Mesendoderm (in vitro differentiated cells): ENCODE results near the gene TP53BP2.

Experiments
- DNase-seq: peaks from one replicate; pipeline ENCODE4 v3.0.0; 2013
- H2AK5ac ChIP-seq: 2 replicates; pipeline ENCODE4 v1.6.1; 2013; ENCODE audit warnings: low read length, inconsistent platforms
- H2BK120ac ChIP-seq: 2 replicates; pipeline ENCODE4 v1.6.1; 2013; ENCODE audit warnings: low read depth, mild to moderate bottlenecking, low read length, moderate library complexity, mixed read lengths
- H2BK15ac ChIP-seq: replicated peaks from 2 replicates; pipeline ENCODE4 v1.6.1; 2013; ENCODE audit warnings: low read depth, mild to moderate bottlenecking, moderate library complexity
- H2BK5ac ChIP-seq: 2 replicates; pipeline ENCODE4 v1.6.1; 2013; ENCODE audit warnings: low read length, inconsistent platforms
- H3K18ac ChIP-seq: 2 replicates; pipeline ENCODE4 v1.6.1; 2013; ENCODE audit warnings: mild to moderate bottlenecking, low read length, mixed read lengths
- H3K23ac ChIP-seq: one replicate; pipeline ENCODE4 v1.6.1; 2013; ENCODE audit warnings: low read length
- H3K27ac ChIP-seq: 2 replicates; pipeline ENCODE4 v1.5.1; 2013; ENCODE audit warnings: low read depth, mild to moderate bottlenecking, inconsistent platforms, low read length, moderate library complexity
- H3K27me3 ChIP-seq: 2 replicates; pipeline ENCODE4 v1.6.1; 2013; ENCODE audit warnings: low read length, control low read depth, mild to moderate bottlenecking, inconsistent platforms; ENCODE audit not compliant: insufficient read depth, poor library complexity
- H3K36me3 ChIP-seq: 2 replicates; pipeline ENCODE4 v1.6.1; 2013; ENCODE audit warnings: low read length, inconsistent platforms; ENCODE audit not compliant: control insufficient read depth, insufficient read depth
- H3K4ac ChIP-seq: one replicate; pipeline ENCODE4 v1.6.1; 2013; ENCODE audit warnings: low read depth, mild to moderate bottlenecking, low read length, moderate library complexity
- H3K4me1 ChIP-seq: 2 replicates; pipeline ENCODE4 v1.6.1; 2013; ENCODE audit warnings: low read depth, low read length, inconsistent platforms; ENCODE audit not compliant: control insufficient read depth
- H3K4me2 ChIP-seq: 2 replicates; pipeline ENCODE4 v1.6.1; 2013; ENCODE audit warnings: low read length
- H3K4me3 ChIP-seq: 2 replicates; pipeline ENCODE4 v1.5.1; 2013; ENCODE audit warnings: mild to moderate bottlenecking, low read length
- H3K56ac ChIP-seq: one replicate; pipeline ENCODE4 v1.6.1; 2013; ENCODE audit warnings: low read length
- H3K79me1 ChIP-seq: 2 replicates; pipeline ENCODE4 v1.6.1; 2013; ENCODE audit warnings: low read length, inconsistent platforms
- H3K79me2 ChIP-seq: 2 replicates; pipeline ENCODE4 v1.6.1; 2013; ENCODE audit warnings: mild to moderate bottlenecking, low read length; ENCODE audit not compliant: control insufficient read depth, insufficient read depth
- H3K9ac ChIP-seq: 2 replicates; pipeline ENCODE4 v1.6.1; 2013; ENCODE audit warnings: low read length, inconsistent platforms
- H4K5ac ChIP-seq: one replicate; pipeline ENCODE4 v1.6.1; 2013; ENCODE audit warnings: low read length
- H4K8ac ChIP-seq: one replicate; pipeline ENCODE4 v1.6.1; 2013; ENCODE audit warnings: low read depth, mild to moderate bottlenecking, control low read depth, low read length, moderate library complexity
- WGBS: extraction: QIAGEN DNeasy Blood & Tissue Kit; methylation state at CpG from one replicate; pipeline ENCODE4 v1.1.7; 2013; ENCODE audit warnings: low lambda C conversion rate, missing lambda C conversion rate; ENCODE audit not compliant: insufficient coverage; ENCODE audit errors: extremely low coverage; 5-methylcytosine and 5-hydroxymethylcytosine counted together

TP53BP2 gene

GRCh38 chr1:223763881-223764280 is 81.9 kb downstream of the TP53BP2 start:
- H3K18ac ChIP-seq: no peak overlapping the region
- no peak overlapping the region for H4K8ac ChIP-seq
- H3K36me3 ChIP-seq: no peaks in the 10 kb centered on the region
- H3K4me3 ChIP-seq: no peak overlapping the region
- H3K4me1 ChIP-seq: peaks cover 5% of the 10 kb centered on the region
- H3K9ac ChIP-seq: no peak overlapping the region
- no peak overlapping the region for H2BK120ac ChIP-seq
- no peak overlapping the region for H3K4me2 ChIP-seq
- no peak overlapping the region for H3K23ac ChIP-seq
- no peak overlapping the region for H4K5ac ChIP-seq
- no peak overlapping the region for H2BK15ac ChIP-seq
- WGBS: no CpG with 5 or more reads among the region's 5 CpGs
- H3K56ac ChIP-seq: no peak overlapping the region
- H2BK5ac ChIP-seq: no peak overlapping the region
- no peak overlapping the region for H3K4ac ChIP-seq
- DNase-seq: no peak
- H3K79me2 ChIP-seq: no peaks in the 10 kb centered on the region
- H3K79me1 ChIP-seq: no peaks in the 10 kb centered on the region
- no peak overlapping the region for H2AK5ac ChIP-seq
- no peaks in the 10 kb centered on the region for H3K27me3 ChIP-seq
- no peak overlapping the region for H3K27ac ChIP-seq

DNA sequence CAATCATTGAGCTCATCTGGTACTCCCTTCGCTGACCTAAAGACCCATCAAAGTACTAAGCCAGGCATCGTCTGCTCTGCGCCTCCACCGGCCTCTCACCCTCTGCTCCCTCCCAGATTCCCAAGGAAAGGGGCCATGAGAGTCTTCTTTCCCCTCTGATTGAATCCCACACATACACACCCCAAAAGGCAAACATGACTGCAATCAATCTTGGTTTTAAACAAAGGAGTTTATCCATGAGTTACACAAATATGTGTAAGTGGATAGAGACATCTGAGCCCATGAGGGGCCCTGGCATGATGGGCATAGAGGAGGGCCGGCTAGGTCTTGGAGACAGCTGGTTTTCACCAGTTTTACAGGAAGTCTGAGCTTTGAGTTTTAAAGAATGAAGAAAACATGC is 82.5 kb downstream of the TP53BP2 start:
- no peak overlapping the region for H3K27ac ChIP-seq
- no peaks in the 10 kb centered on the region for H3K79me2 ChIP-seq
- no peak overlapping the region for H3K56ac ChIP-seq
- H3K27me3 ChIP-seq: no peaks in the 10 kb centered on the region
- WGBS: no CpG with 5 or more reads among the region's 5 CpGs
- no peak overlapping the region for H3K9ac ChIP-seq
- no peaks in the 10 kb centered on the region for H3K79me1 ChIP-seq
- H3K18ac ChIP-seq: no peak overlapping the region
- H3K4me1 ChIP-seq: peaks cover 5% of the 10 kb centered on the region
- H2AK5ac ChIP-seq: no peak overlapping the region
- no peaks in the 10 kb centered on the region for H3K36me3 ChIP-seq
- no peak overlapping the region for H3K4me3 ChIP-seq
- no peak overlapping the region for H2BK5ac ChIP-seq
- H4K8ac ChIP-seq: no peak overlapping the region
- DNase-seq: no peak
- no peak overlapping the region for H2BK120ac ChIP-seq
- H3K4me2 ChIP-seq: no peak overlapping the region
- H2BK15ac ChIP-seq: no peak overlapping the region
- H3K4ac ChIP-seq: no peak overlapping the region
- no peak overlapping the region for H4K5ac ChIP-seq
- H3K23ac ChIP-seq: no peak overlapping the region

- H2BK5ac ChIP-seq: no peak overlapping the region
- no peak overlapping the region for H3K18ac ChIP-seq
- no peak overlapping the region for H3K9ac ChIP-seq
- no peak overlapping the region for H3K4me2 ChIP-seq
- no peak for DNase-seq
- no peaks in the 10 kb centered on the region for H3K79me1 ChIP-seq
- H3K79me2 ChIP-seq: no peaks in the 10 kb centered on the region
- H3K36me3 ChIP-seq: no peaks in the 10 kb centered on the region
- no peak overlapping the region for H2BK15ac ChIP-seq
- H2AK5ac ChIP-seq: no peak overlapping the region
- H3K27me3 ChIP-seq: no peaks in the 10 kb centered on the region
- no CpG with 5 or more reads among the region's 7 CpGs for WGBS
- H3K27ac ChIP-seq: no peak overlapping the region
- peaks cover 5% of the 10 kb centered on the region for H3K4me1 ChIP-seq
- no peak overlapping the region for H3K23ac ChIP-seq
- H2BK120ac ChIP-seq: no peak overlapping the region
- no peak overlapping the region for H4K5ac ChIP-seq
- peak overlapping the region; percentile 30 for H3K56ac ChIP-seq
- no peak overlapping the region for H3K4me3 ChIP-seq
- H4K8ac ChIP-seq: no peak overlapping the region
- H3K4ac ChIP-seq: no peak overlapping the region
Observed at GRCh38 chr1:223761411-223761810, 84.3 kb downstream of the TP53BP2 start.

- Histone ChIP-seq H2BK5ac (no peak overlapping the region), H3K27ac (no peak overlapping the region), H3K4ac (no peak overlapping the region), H3K4me3 (no peak overlapping the region), H2BK120ac (no peak overlapping the region), H4K5ac (no peak overlapping the region), H3K9ac (no peak overlapping the region), H3K56ac (no peak overlapping the region), H3K4me1 (peaks cover 5% of the 10 kb centered on the region), H3K23ac (no peak overlapping the region), H3K79me2 (no peaks in the 10 kb centered on the region), H3K27me3 (no peaks in the 10 kb centered on the region), H4K8ac (no peak overlapping the region), H3K36me3 (no peaks in the 10 kb centered on the region), H2BK15ac (no peak overlapping the region), H2AK5ac (no peak overlapping the region), H3K18ac (no peak overlapping the region), H3K4me2 (no peak overlapping the region), H3K79me1 (no peaks in the 10 kb centered on the region)
- WGBS: no CpG with 5 or more reads among the region's 6 CpGs
- DNase-seq: no peak
Observed at GRCh38 chr1:223760833-223761232, 84.9 kb downstream of the TP53BP2 start.

- H3K4ac ChIP-seq: no peak overlapping the region
- no peaks in the 10 kb centered on the region for H3K36me3 ChIP-seq
- no CpG with 5 or more reads among the region's 13 CpGs for WGBS
Observed at GRCh38 chr1:223759273-223759672, 86.5 kb downstream of the TP53BP2 start.

GRCh38 chr1:223758734-223759133 is 87.0 kb downstream of the TP53BP2 start:
- no peaks in the 10 kb centered on the region for H3K36me3 ChIP-seq

More at GRCh38 chr1:223759273-223759672, 86.5 kb downstream of the TP53BP2 start:
- no peak overlapping the region for H4K5ac ChIP-seq
- H2BK15ac ChIP-seq: no peak overlapping the region
- H3K4me3 ChIP-seq: no peak overlapping the region
- peak; percentile 92 for DNase-seq
- H3K4me1 ChIP-seq: peaks cover 5% of the 10 kb centered on the region
- no peak overlapping the region for H3K56ac ChIP-seq
- H3K23ac ChIP-seq: no peak overlapping the region
- no peaks in the 10 kb centered on the region for H3K79me1 ChIP-seq
- no peak overlapping the region for H2BK5ac ChIP-seq
- no peaks in the 10 kb centered on the region for H3K27me3 ChIP-seq
- H3K79me2 ChIP-seq: no peaks in the 10 kb centered on the region
- no peak overlapping the region for H2AK5ac ChIP-seq
- H3K4me2 ChIP-seq: no peak overlapping the region
- H3K18ac ChIP-seq: no peak overlapping the region
- H3K27ac ChIP-seq: no peak overlapping the region
- H2BK120ac ChIP-seq: no peak overlapping the region
- H3K9ac ChIP-seq: no peak overlapping the region
- H4K8ac ChIP-seq: peak overlapping the region; percentile 69

More at GRCh38 chr1:223758734-223759133, 87.0 kb downstream of the TP53BP2 start:
- WGBS: no CpG with 5 or more reads among the region's 9 CpGs
- Histone ChIP-seq H2AK5ac (no peak overlapping the region), H3K27ac (no peak overlapping the region), H3K79me1 (no peaks in the 10 kb centered on the region), H3K27me3 (no peaks in the 10 kb centered on the region), H2BK5ac (no peak overlapping the region), H3K4me3 (no peak overlapping the region), H3K56ac (no peak overlapping the region), H3K79me2 (no peaks in the 10 kb centered on the region), H3K4ac (no peak overlapping the region), H4K8ac (no peak overlapping the region), H3K4me1 (peaks cover 5% of the 10 kb centered on the region), H3K18ac (no peak overlapping the region), H3K23ac (no peak overlapping the region), H3K4me2 (no peak overlapping the region), H2BK120ac (no peak overlapping the region), H4K5ac (no peak overlapping the region), H3K9ac (no peak overlapping the region), H2BK15ac (no peak overlapping the region)
- no peak for DNase-seq
